Upper lobe of left lung (tissue), 6 donors: ENCODE results near the gene GARNL3. TPM values are rescaled to one million over a fixed set of nuclear protein-coding genes. Genes with fewer than 3 reads are reported as not detected.

ENCODE experiments used
- ATAC-seq, 2 donors: fragments of 200-7000 bp; cut with Tn5 transposase; one replicate each; pipeline ENCODE4 v1.9.1; 2022; ENCODE audit warnings: mild to moderate bottlenecking in 2 of 2, moderate library complexity in 2 of 2; ENCODE audit not compliant: low FRiP score in 2 of 2
- DNase-seq, 2 donors: peaks; one replicate each; pipeline ENCODE4 v3.0.0-alpha.2; 2019 to 2020
- H3K27ac ChIP-seq, 4 donors: fragments of 200-600 bp; sonication (generic); one replicate each; pipeline ENCODE4 v1.5.1; 2016 to 2019
- H3K27me3 ChIP-seq, 4 donors: fragments of 200-600 bp; sonication (generic); one replicate each; pipeline ENCODE4 v1.5.1; 2017 to 2019
- H3K36me3 ChIP-seq, 4 donors: fragments of 200-600 bp; sonication (generic); one replicate each; pipeline ENCODE4 v1.5.1; 2016 to 2019
- H3K4me1 ChIP-seq, 4 donors: fragments of 200-600 bp; sonication (generic); one replicate each; pipeline ENCODE4 v1.5.1; 2018 to 2019
- H3K4me3 ChIP-seq, 4 donors: fragments of 200-600 bp; sonication (generic); one replicate each; pipeline ENCODE4 v1.5.1; 2017 to 2019; ENCODE audit warnings: mild to moderate bottlenecking in 2 of 4, moderate library complexity in 1 of 4
- H3K9me3 ChIP-seq, 4 donors: fragments of 200-600 bp; sonication (generic); one replicate each; pipeline ENCODE4 v1.5.1; 2018 to 2019
- CTCF ChIP-seq, 6 experiments: fragments of 450-650 bp in 4 of 6; fragments of 200-600 bp in 2 of 6; sonication (generic) in 2 of 6; IDR thresholded peaks; one replicate each; pipeline ENCODE4 v1.5.1; 2016 to 2019; ENCODE audit warnings: antibody characterized with exemption in 6 of 6
- EP300 ChIP-seq, 4 donors: sonication (generic); formaldehyde crosslinking; IDR thresholded peaks; one replicate each; pipeline ENCODE4 v1.5.1; 2017; ENCODE audit warnings: antibody characterized with exemption in 4 of 4, control low read depth in 2 of 4
- POLR2A ChIP-seq, 4 donors: fragments of 450-650 bp; IDR thresholded peaks; one replicate each; pipeline ENCODE4 v1.5.1; 2016 to 2017; ENCODE audit warnings: antibody characterized with exemption in 4 of 4, mild to moderate bottlenecking in 2 of 4
- POLR2AphosphoS5 ChIP-seq, 2 donors: sonication (generic); formaldehyde crosslinking; IDR thresholded peaks; one replicate each; pipeline ENCODE4 v1.5.1; 2017; ENCODE audit warnings: antibody characterized with exemption in 2 of 2
- WGBS, 2 donors: methylation state at CpG; one replicate each; pipeline ENCODE4 v1.1.5; 2017 to 2018; 5-methylcytosine and 5-hydroxymethylcytosine counted together
- total RNA-seq, 6 donors: library from RNA; depleted of rRNA in 4 of 6; stranded (reverse); fragments of >200 nt in 4 of 6; gene quantifications; one replicate each; pipeline versions ENCODE4 v1.1.0 to v1.2.1, GENCODE V29; 2016 to 2021
- donor health status: DM: no; HTN: no; CAD: no; lungs with moderate emphysema.
- donor health status: DM: no; HTN: yes; CAD: no; lungs with severe emphysema.

GARNL3 gene
- total RNA-seq, 6 donors from 2014 or later, result 3.1 to 37.7 (median 7.0) TPM

DNA sequence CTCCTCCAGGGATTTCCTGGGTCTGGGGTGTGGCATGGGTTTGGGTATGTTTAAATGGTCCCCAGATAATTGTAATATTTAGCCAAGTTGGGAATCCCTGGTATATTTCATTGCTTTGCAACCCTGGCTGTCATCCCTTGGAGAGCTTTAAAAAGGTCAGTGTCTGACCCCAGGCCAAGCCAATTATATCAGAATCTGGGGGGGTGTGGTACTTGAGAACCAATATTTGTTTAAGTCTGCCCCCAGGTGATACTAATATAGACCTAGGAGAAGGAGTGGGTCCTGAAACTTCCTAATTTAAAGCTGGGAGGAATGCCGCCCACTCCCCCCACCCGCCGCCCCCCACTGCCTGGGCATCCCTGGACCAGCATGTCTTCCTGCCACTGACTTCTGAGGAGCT, 94.2 kb downstream of the GARNL3 start:
- peaks cover 0 to 9% (median 3%) of the 10 kb centered on the region in 4 donors for H3K36me3 ChIP-seq
- ATAC-seq (no peak), DNase-seq (peak in 1 of 2 donors; percentile 23)
- 92% methylated on average over 3 of the region's 3 CpGs; no CpG with 5 or more reads in 1 of the 2 donors for WGBS, 2 donors
- no peaks in the 10 kb centered on the region for H3K9me3 ChIP-seq
- H3K27ac ChIP-seq, result no peak overlapping the region
- H3K4me3 ChIP-seq, result no peak overlapping the region
- TF ChIP-seq CTCF (IDR thresholded peaks at IDR 0.05) (no peak), POLR2AphosphoS5 (IDR thresholded peaks at IDR 0.05) (no peak), POLR2A (IDR thresholded peaks at IDR 0.05) (no peak), EP300 (IDR thresholded peaks at IDR 0.05) (no peak)
- no peaks in the 10 kb centered on the region for H3K27me3 ChIP-seq
- H3K4me1 ChIP-seq, result peaks cover 0 to 7% (median 0%) of the 10 kb centered on the region in 4 donors

GRCh38 chr9:127360250-127360649, 95.7 kb downstream of the GARNL3 start:
- ATAC-seq (no peak), DNase-seq (no peak)
- H3K36me3 ChIP-seq, result peaks cover 0 to 9% (median 3%) of the 10 kb centered on the region in 4 donors
- peaks cover 0 to 7% (median 0%) of the 10 kb centered on the region in 4 donors for H3K4me1 ChIP-seq
- no peaks in the 10 kb centered on the region for H3K9me3 ChIP-seq
- H3K4me3 ChIP-seq, result no peak overlapping the region
- no peak overlapping the region for H3K27ac ChIP-seq
- H3K27me3 ChIP-seq, result no peaks in the 10 kb centered on the region
- WGBS, 2 donors, result 75 to 84% methylated on average over 8 of the region's 8 CpGs
- TF ChIP-seq EP300 (IDR thresholded peaks at IDR 0.05) (no peak), POLR2AphosphoS5 (IDR thresholded peaks at IDR 0.05) (no peak), POLR2A (IDR thresholded peaks at IDR 0.05) (no peak), CTCF (IDR thresholded peaks at IDR 0.05) (no peak)

DNA sequence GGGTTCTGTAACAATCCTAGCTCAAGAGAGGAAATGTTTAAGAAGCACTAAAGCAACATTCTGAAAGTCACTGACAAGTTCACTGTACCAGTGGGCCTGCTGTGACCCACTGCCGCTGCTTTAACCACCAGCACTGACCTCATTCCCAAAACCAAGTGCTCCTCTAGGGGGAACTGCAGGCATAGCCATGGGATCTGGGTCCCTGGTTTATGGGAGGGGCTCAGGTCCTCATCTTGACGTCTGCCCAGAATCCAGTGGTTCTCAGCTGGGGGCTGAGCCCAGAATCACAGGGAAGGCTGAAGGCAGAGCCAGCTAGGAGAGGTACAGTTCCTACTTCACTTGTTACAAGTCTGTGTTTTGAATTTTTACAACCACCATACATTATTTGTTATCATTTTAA, 96.3 kb downstream of the GARNL3 start:
- no peak for TF ChIP-seq EP300 (IDR thresholded peaks at IDR 0.05)
- no peak for TF ChIP-seq CTCF (IDR thresholded peaks at IDR 0.05)
- no peak for TF ChIP-seq POLR2AphosphoS5 (IDR thresholded peaks at IDR 0.05)

GRCh38 chr9:127361561-127361960, 97.0 kb downstream of the GARNL3 start:
- DNase-seq, result no peak
- no peak overlapping the region for H3K27ac ChIP-seq
- peaks cover 0 to 7% (median 0%) of the 10 kb centered on the region in 4 donors for H3K4me1 ChIP-seq
- TF ChIP-seq EP300 (IDR thresholded peaks at IDR 0.05), result no peak
- TF ChIP-seq POLR2AphosphoS5 (IDR thresholded peaks at IDR 0.05), result no peak
- no peak for TF ChIP-seq CTCF (IDR thresholded peaks at IDR 0.05)
- TF ChIP-seq POLR2A (IDR thresholded peaks at IDR 0.05), result no peak
- peaks cover 0 to 9% (median 3%) of the 10 kb centered on the region in 4 donors for H3K36me3 ChIP-seq
- no peaks in the 10 kb centered on the region for H3K9me3 ChIP-seq
- no peaks in the 10 kb centered on the region for H3K27me3 ChIP-seq
- no peak for ATAC-seq
- 66 to 78% methylated on average over 3 of the region's 3 CpGs for WGBS, 2 donors
- no peak overlapping the region for H3K4me3 ChIP-seq

More for the DNA sequence above, 96.3 kb downstream of the GARNL3 start:
- Histone ChIP-seq H3K4me3 (no peak overlapping the region), H3K27me3 (no peaks in the 10 kb centered on the region), H3K36me3 (peaks cover 0 to 9% (median 3%) of the 10 kb centered on the region in 4 donors), H3K4me1 (peaks cover 0 to 7% (median 0%) of the 10 kb centered on the region in 4 donors), H3K9me3 (no peaks in the 10 kb centered on the region), H3K27ac (no peak overlapping the region)
- ATAC-seq (no peak), DNase-seq (no peak)
- WGBS, 2 donors, result 50 to 54% methylated on average over 2 of the region's 2 CpGs

DNA sequence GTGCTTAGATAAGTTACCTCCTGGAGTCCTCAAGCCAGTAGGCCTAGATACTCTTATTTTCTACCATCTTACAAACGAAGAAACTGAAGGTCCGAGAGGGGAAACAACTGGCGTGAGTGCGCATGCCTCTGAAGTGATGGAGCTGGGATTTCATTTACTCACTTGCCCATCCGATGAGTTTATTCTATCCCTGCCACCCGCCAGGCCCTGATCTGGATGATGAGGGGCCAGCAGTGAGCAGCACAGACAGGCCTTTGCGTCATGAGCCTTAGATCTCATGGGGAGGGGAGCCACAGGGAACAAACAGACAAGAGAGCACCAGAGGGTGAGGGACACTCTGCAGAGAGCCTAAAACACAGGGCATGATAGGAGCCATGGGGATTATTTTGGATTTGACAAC, 98.3 kb downstream of the GARNL3 start:
- no peak for TF ChIP-seq CTCF (IDR thresholded peaks at IDR 0.05)
- TF ChIP-seq POLR2A (IDR thresholded peaks at IDR 0.05), result no peak
- no peak for TF ChIP-seq POLR2AphosphoS5 (IDR thresholded peaks at IDR 0.05)
- TF ChIP-seq EP300 (IDR thresholded peaks at IDR 0.05), result no peak
- 87 to 97% methylated on average over 7 of the region's 7 CpGs for WGBS, 2 donors
- Histone ChIP-seq H3K27ac (no peak overlapping the region), H3K36me3 (no peaks in the 10 kb centered on the region), H3K4me3 (no peak overlapping the region), H3K27me3 (no peaks in the 10 kb centered on the region), H3K4me1 (peaks cover 0 to 7% (median 0%) of the 10 kb centered on the region in 4 donors), H3K9me3 (no peaks in the 10 kb centered on the region)
- DNase-seq (no peak), ATAC-seq (peak in 1 of 2 donors; percentile 17)
